Astrocyte of the cerebellum (primary cell): ENCODE measurements around the gene ASPN.

Experiments
- DNase-seq: peaks from one replicate; pipeline ENCODE4 v3.0.0-alpha.2; 2011; ENCODE audit warnings: low read depth
- H3K4me3 ChIP-seq: 2 replicates; pipeline ENCODE4 v1.5.1; 2011; ENCODE audit warnings: mild to moderate bottlenecking, low read depth, low read length, moderate library complexity
- in situ Hi-C: cut with HindIII; loops from 2 replicates; pipeline ENCODE4 v1.10.0; 2017; ENCODE audit warnings: low sequenced_read_pairs
- TF ChIP-seq, protein P1 (sequence below): IDR thresholded peaks from 2 replicates; pipeline ENCODE4 v1.5.1; 2012; ENCODE audit warnings: low read length, low read depth, moderate library complexity, mild to moderate bottlenecking; ENCODE audit errors: missing control alignments

ASPN gene

DNA sequence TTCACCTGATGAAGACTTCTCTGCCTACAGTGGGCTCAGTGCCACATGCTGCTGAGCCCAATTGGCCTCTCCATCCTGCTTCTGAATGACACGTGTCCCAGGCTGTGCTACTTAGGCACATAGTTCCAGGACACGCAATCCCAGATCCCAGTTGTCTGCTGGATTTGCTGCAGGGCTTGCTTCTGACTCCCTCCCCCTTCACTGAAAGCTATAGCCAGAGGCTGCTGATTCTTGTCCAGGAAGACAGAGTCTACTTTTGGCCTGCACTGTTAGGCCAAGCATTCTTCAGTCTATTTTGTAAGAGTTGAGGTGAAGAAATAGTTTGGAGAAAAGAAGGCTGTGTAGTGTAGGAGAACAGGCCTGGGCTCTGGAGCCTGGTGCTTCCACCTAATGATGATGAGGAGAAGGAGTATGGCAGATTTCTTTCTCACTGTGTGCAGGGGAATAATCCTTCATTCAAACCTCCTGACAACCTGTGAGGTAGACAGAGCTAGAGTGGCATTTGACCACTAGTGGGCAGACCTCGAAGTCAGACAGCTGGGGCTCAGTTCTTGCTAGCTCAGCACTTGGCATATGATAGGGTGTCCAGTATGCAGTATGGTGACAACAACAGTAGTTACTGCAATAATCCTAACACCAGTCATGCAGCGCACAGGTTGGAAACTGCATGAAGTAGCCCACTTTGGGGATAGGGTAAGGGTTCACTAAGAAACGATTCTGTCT is 19.5 kb upstream of the ASPN start:
- in situ Hi-C loops: no loop called here
- TF ChIP-seq, protein P1, sequence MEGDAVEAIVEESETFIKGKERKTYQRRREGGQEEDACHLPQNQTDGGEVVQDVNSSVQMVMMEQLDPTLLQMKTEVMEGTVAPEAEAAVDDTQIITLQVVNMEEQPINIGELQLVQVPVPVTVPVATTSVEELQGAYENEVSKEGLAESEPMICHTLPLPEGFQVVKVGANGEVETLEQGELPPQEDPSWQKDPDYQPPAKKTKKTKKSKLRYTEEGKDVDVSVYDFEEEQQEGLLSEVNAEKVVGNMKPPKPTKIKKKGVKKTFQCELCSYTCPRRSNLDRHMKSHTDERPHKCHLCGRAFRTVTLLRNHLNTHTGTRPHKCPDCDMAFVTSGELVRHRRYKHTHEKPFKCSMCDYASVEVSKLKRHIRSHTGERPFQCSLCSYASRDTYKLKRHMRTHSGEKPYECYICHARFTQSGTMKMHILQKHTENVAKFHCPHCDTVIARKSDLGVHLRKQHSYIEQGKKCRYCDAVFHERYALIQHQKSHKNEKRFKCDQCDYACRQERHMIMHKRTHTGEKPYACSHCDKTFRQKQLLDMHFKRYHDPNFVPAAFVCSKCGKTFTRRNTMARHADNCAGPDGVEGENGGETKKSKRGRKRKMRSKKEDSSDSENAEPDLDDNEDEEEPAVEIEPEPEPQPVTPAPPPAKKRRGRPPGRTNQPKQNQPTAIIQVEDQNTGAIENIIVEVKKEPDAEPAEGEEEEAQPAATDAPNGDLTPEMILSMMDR: peak; percentile 32
- no peak for DNase-seq
- no peak overlapping the region for H3K4me3 ChIP-seq

DNA sequence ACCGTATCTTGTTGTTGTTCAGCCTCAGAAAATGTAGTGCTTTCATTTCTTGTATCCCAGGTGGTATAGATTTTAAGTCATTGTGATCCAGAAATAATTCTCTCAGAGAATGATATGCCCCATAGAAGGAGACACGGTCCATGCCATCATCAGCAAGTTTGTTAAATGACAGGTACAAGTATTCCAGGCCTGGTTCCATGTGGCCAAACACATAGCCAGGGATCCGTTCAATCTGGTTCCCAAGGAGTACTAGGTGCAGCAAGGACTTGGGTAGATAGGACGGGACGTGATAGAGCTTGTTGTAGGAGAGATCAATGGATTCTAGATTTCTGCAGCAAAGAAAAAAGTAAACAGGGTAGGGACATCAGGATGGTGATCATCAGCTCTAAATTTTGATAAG is 18.4 kb upstream of the ASPN start:
- in situ Hi-C loops: no loop called here
- H3K4me3 ChIP-seq: no peak overlapping the region
- TF ChIP-seq, protein P1: no peak
- no peak for DNase-seq

DNA sequence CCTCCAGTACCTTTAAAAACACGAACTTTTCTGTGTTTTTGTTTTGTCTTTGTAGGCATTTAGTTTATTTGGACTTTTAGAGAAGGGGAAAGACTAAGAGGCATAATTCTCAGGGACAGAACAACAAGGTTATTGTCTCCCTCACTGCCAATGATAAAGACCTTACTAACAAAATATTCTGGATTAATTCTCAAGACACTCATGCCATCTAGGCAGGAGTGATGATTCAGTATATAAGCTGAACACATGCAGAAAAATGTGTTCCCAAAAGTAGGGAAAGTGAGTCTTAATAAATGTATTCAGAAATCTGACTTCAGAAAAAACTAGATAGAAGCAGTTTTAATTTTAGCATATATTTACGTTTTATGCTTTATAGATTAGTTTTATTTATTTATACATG is 17.4 kb upstream of the ASPN start:
- in situ Hi-C loops: no loop called here

DNA sequence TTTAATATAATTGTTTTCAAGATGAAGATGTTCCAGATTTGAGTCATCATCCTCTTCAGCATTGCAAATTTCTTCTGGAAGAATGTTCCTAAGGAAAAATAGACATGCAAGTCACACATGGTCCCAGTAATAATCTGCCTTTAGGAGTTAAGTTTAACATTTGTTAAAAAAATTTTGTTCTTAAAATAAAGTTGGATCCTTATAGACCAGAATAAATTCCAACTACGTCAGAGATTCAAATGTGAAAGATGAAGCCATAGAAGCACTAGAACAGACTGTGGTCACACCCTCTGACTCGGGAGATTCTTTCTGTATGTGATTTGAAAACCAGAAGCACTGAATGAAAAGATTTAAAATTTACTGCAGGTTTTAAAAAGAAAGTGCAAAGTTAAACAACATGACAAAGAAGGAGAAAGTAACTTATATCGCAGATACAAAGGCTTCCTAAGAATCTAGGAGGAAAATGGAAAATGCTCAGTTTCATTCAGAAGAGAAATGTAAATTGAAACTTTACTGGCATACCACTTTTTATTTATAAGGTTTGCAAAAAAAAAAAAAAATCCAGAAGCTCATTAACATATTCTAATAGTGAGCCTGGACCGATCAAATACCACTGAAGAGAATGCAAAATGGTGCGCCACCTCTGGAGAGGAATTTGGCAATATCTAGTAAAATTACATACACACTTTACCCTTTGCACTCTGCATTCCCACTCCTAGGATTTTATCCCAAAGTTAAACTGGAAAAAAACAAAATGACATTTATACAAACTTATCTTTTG is 14.3 kb upstream of the ASPN start:
- no peak for DNase-seq
- in situ Hi-C loops: no loop called here

More for the DNA sequence above, 17.4 kb upstream of the ASPN start:
- TF ChIP-seq, protein P1: no peak
- no peak overlapping the region for H3K4me3 ChIP-seq
- no peak for DNase-seq

DNA sequence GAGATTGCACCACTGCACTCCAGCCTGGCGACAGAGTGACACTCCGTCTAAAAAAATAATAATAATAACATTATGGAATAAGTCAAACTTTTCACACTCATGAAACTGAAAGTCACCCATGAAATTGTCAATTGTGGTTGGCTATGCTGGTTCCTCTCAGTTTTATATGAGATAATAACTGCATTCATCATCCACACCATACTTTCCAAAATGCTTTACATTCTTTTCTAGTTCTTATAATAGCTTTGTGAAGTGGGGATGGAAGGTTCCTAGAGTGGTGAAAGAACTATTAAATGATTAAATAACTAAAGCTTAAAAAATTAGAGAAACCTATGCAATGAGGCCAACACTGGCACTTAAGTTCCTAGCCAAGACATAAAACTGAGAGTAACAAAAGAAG is 12.6 kb upstream of the ASPN start:
- no peak for DNase-seq
- in situ Hi-C loops: no loop called here
- TF ChIP-seq, protein P1: no peak
- H3K4me3 ChIP-seq: no peak overlapping the region

More for the DNA sequence above, 14.3 kb upstream of the ASPN start:
- TF ChIP-seq, protein P1: no peak
- no peak overlapping the region for H3K4me3 ChIP-seq

DNA sequence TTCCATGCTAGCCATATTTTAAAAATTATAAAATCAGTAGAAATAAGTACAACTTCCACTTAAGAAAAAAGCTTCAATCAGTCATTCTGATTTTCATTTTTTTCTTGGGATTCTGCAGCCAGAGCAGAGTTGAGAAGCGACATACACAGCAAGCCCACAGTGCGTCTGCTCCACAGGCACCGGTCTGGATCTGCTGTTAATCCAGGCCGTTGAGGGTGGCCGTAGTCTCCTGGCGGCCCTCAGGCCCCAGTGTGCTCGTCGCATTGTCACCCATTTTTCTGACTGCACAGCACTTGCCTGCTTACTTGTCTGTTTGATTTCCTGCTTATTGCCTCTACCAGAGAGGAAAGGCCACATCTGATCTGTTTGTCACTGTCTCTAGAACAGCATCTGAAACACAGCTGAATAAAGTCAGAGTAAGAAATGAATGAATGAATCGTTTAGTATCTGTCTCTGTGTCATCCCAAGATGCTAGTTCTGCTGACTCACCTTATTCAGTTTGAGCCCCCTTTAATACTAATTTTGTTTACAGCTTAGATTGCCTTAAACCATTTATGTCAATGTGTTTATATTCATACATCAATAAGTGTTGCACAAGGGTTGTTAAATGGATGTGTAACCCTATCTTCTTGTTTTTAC is 11.6 kb upstream of the ASPN start:
- TF ChIP-seq, protein P1: no peak
- in situ Hi-C loops: no loop called here
- H3K4me3 ChIP-seq: no peak overlapping the region
- DNase-seq: no peak
